ENCODE measurements around the gene SEL1L3. TPM values are rescaled to one million over a fixed set of nuclear protein-coding genes. Genes with fewer than 3 reads are reported as not detected.

SEL1L3 gene
- total and polyA plus RNA-seq, 9 of the 15 experiments (the other 6 are each of a cell fraction or from before 2014, with no cell fraction given): 10.0 to 44.3 (median 21.6) TPM

GRCh38 chr4:25818876-25819275 is 43.9 kb downstream of the SEL1L3 start (continued):
- TF ChIP-seq E2F5 (CRISPR knock-in tag; IDR thresholded peaks at IDR 0.05): no peak
- no peak for TF ChIP-seq ZNF511 (CRISPR knock-in tag; IDR thresholded peaks at IDR 0.05)
- no peak for TF ChIP-seq NR2C2 (CRISPR knock-in tag; IDR thresholded peaks at IDR 0.05)
- no peak for TF ChIP-seq NR2C2 (tag; IDR thresholded peaks at IDR 0.05)
- TF ChIP-seq ZNF3 (CRISPR knock-in tag; IDR thresholded peaks at IDR 0.05): no peak
- TF ChIP-seq CHAMP1 (IDR thresholded peaks at IDR 0.05): no peak
- no peak for TF ChIP-seq SRSF9 (IDR thresholded peaks at IDR 0.05; ENCODE audit: borderline replicate concordance, low read depth, low read length)

GRCh38 chr4:25818371-25818871 is 44.4 kb downstream of the SEL1L3 start:
- intact Hi-C loops (cut with micrococcal nuclease): no loop called here
- POLR2A ChIA-PET: no interaction called here
- H3K4me1 ChIP-seq (replicated peaks in 1 of 2; ENCODE audit: control insufficient read depth in 2 of 2, insufficient read depth in 2 of 2, low read length in 2 of 2): no peaks in the 10 kb centered on the region
- TF ChIP-seq BHLHE40 (IDR thresholded peaks at IDR 0.05; ENCODE audit: low read length) (no peak), ZNF586 (CRISPR knock-in tag; conservative IDR thresholded peaks at IDR 0.05) (no peak), ZBTB17 (CRISPR knock-in tag; IDR thresholded peaks at IDR 0.05) (no peak), SIX5 (IDR thresholded peaks at IDR 0.05; ENCODE audit: borderline replicate concordance in 1 of 2, insufficient read depth in 1 of 2, low read depth in 1 of 2, low read length in 2 of 2) (no peak), CLOCK (CRISPR knock-in tag; IDR thresholded peaks at IDR 0.05; ENCODE audit: borderline replicate concordance) (no peak), SMAD1 (IDR thresholded peaks at IDR 0.05; ENCODE audit: low read depth, low read length, partially characterized antibody) (no peak), RNF2 (IDR thresholded peaks at IDR 0.05) (no peak)

More at GRCh38 chr4:25818371-25818871, 44.4 kb downstream of the SEL1L3 start:
- Histone ChIP-seq H3K27me3 (ENCODE audit: control insufficient read depth in 2 of 2, insufficient read depth in 2 of 2, low read length in 2 of 2) (no peaks in the 10 kb centered on the region), H3K9me1 (ENCODE audit: control insufficient read depth, insufficient read depth, low read length) (no peaks in the 10 kb centered on the region), H3K4me3 (no peak overlapping the region), H4K20me1 (replicated peaks; ENCODE audit: control insufficient read depth, insufficient read depth, low read length) (no peaks in the 10 kb centered on the region), H2AFZ (ENCODE audit: low read depth, low read length) (no peak overlapping the region), H3K4me2 (ENCODE audit: insufficient read depth, low read length) (no peak overlapping the region), H3K9ac (ENCODE audit: insufficient read depth in 1 of 2, low read depth in 2 of 2, low read length in 2 of 2) (no peak overlapping the region), H3K9me3 (replicated peaks; ENCODE audit: control insufficient read depth, insufficient read depth, low read depth, low read length) (no peaks in the 10 kb centered on the region), H3K79me2 (ENCODE audit: control insufficient read depth, insufficient read depth, low read length) (no peaks in the 10 kb centered on the region), H3K27ac (ENCODE audit: extremely low read depth, low read depth, low read length) (no peak overlapping the region), H3K36me3 (ENCODE audit: control insufficient read depth, insufficient read depth, low read length) (peaks cover 22% of the 10 kb centered on the region; the same call in 2 of the 3 replicates)
- CTCF ChIA-PET (ENCODE audit: low intra/inter-chr PET ratio): no interaction called here
- in situ Hi-C loops (cut with MboI): no loop called here
- DNase-seq (ENCODE audit: extremely low read depth in 1 of 4, low spot score in 3 of 4) (no peak), ATAC-seq (no peak), FAIRE-seq (no peak)
- BruUV-seq (replicated peaks): no TSS peak
- WGBS (ENCODE audit: insufficient coverage, low coverage, missing lambda C conversion rate): 82% methylated on average over 2 of the region's 2 CpGs
